Parathyroid adenoma (tissue), 2 donors: ENCODE data around the gene VPS13D.
A peak's percentile ranks its signal among the peaks of the same experiment; 100 is the strongest.

ENCODE experiments used
- H2AFZ ChIP-seq: fragments of 300-600 bp; sonication (generic); one replicate; pipeline ENCODE4 v1.7.0; 2017; ENCODE audit warnings: antibody characterized with exemption, mild to moderate bottlenecking
- H3K27ac ChIP-seq: fragments of 300-600 bp; sonication (generic); one replicate; pipeline ENCODE4 v1.7.0; 2017
- H3K27me3 ChIP-seq: fragments of 300-600 bp; sonication (generic); one replicate; pipeline ENCODE4 v1.7.0; 2017; ENCODE audit warnings: low read length; ENCODE audit not compliant: control insufficient read depth, insufficient read depth
- H3K36me3 ChIP-seq: fragments of 300-600 bp; sonication (generic); one replicate; pipeline ENCODE4 v1.7.0; 2017; ENCODE audit warnings: low read length; ENCODE audit not compliant: control insufficient read depth, insufficient read depth
- H3K4me1 ChIP-seq: fragments of 300-600 bp; sonication (generic); one replicate; pipeline ENCODE4 v1.7.0; 2017; ENCODE audit warnings: control low read depth
- H3K4me2 ChIP-seq: fragments of 300-600 bp; sonication (generic); one replicate; pipeline ENCODE4 v1.7.0; 2017; ENCODE audit warnings: low read length
- H3K4me3 ChIP-seq: fragments of 300-600 bp; sonication (generic); one replicate; pipeline ENCODE4 v1.7.0; 2017; ENCODE audit warnings: low read depth, low read length
- H3K79me2 ChIP-seq: fragments of 300-600 bp; sonication (generic); one replicate; pipeline ENCODE4 v1.7.0; 2017; ENCODE audit warnings: control low read depth
- H3K9ac ChIP-seq: fragments of 300-600 bp; sonication (generic); one replicate; pipeline ENCODE4 v1.7.0; 2017; ENCODE audit warnings: mild to moderate bottlenecking
- H3K9me3 ChIP-seq: fragments of 300-600 bp; sonication (generic); one replicate; pipeline ENCODE4 v1.7.0; 2017; ENCODE audit warnings: low read length; ENCODE audit not compliant: control insufficient read depth
- CTCF ChIP-seq: fragments of 300-600 bp; sonication (generic); IDR thresholded peaks from one replicate; pipeline ENCODE4 v1.7.0; 2017; ENCODE audit warnings: antibody characterized with exemption, mild to moderate bottlenecking
- donor health status: primary hyperparathyroidism.

The VPS13D gene

GRCh38 chr1:12405325-12406210 lies 175.7 kb downstream of the VPS13D start:
- Histone ChIP-seq H3K4me2 (no peak overlapping the region), H3K27me3 (no peaks in the 10 kb centered on the region), H3K4me1 (peaks cover 2% of the 10 kb centered on the region), H3K36me3 (no peaks in the 10 kb centered on the region), H3K4me3 (no peak overlapping the region), H3K79me2 (no peaks in the 10 kb centered on the region), H3K9me3 (no peaks in the 10 kb centered on the region), H3K9ac (no peak overlapping the region), H2AFZ (no peak overlapping the region), H3K27ac (no peak overlapping the region)
- TF ChIP-seq CTCF = no peak

GRCh38 chr1:12406211-12407021 lies 176.6 kb downstream of the VPS13D start:
- Histone ChIP-seq H3K79me2 (no peaks in the 10 kb centered on the region), H3K36me3 (no peaks in the 10 kb centered on the region), H3K4me2 (no peak overlapping the region), H3K9ac (no peak overlapping the region), H3K4me3 (no peak overlapping the region), H3K27me3 (no peaks in the 10 kb centered on the region), H3K4me1 (peaks cover 2% of the 10 kb centered on the region), H2AFZ (no peak overlapping the region), H3K27ac (no peak overlapping the region), H3K9me3 (no peaks in the 10 kb centered on the region)
- TF ChIP-seq CTCF = no peak

- Histone ChIP-seq H3K79me2 (no peaks in the 10 kb centered on the region), H3K4me3 (no peak overlapping the region), H3K9me3 (no peaks in the 10 kb centered on the region), H3K27me3 (no peaks in the 10 kb centered on the region), H3K36me3 (no peaks in the 10 kb centered on the region), H3K27ac (no peak overlapping the region), H3K9ac (no peak overlapping the region), H2AFZ (no peak overlapping the region), H3K4me2 (no peak overlapping the region), H3K4me1 (peaks cover 2% of the 10 kb centered on the region)
- TF ChIP-seq CTCF = peak; percentile 26
Measured at GRCh38 chr1:12407050-12407961, 177.5 kb downstream of the VPS13D start.

GRCh38 chr1:12407962-12408454 lies 178.2 kb downstream of the VPS13D start:
- Histone ChIP-seq H3K36me3 (no peaks in the 10 kb centered on the region), H2AFZ (no peak overlapping the region)
- TF ChIP-seq CTCF = no peak

More at GRCh38 chr1:12407962-12408454, 178.2 kb downstream of the VPS13D start:
- Histone ChIP-seq H3K79me2 (no peaks in the 10 kb centered on the region), H3K4me1 (peaks cover 2% of the 10 kb centered on the region), H3K4me2 (no peak overlapping the region), H3K9me3 (no peaks in the 10 kb centered on the region), H3K4me3 (no peak overlapping the region), H3K9ac (no peak overlapping the region), H3K27me3 (no peaks in the 10 kb centered on the region), H3K27ac (no peak overlapping the region)
